ENCODE data around the gene EVI5. TPM values are rescaled to one million over a fixed set of nuclear protein-coding genes. Genes with fewer than 3 reads are reported as not detected.
A peak's percentile ranks its signal among the peaks of the same experiment; 100 is the strongest.
"Not testable (repeated sequence)": the region's sequence is repeated elsewhere in the genome, so short reads cannot be mapped to it uniquely, and the experiment has no call there.

The EVI5 gene
- total and polyA plus RNA-seq, 2 donors (not counting 1 experiment from before 2014, with no cell fraction given) = 1.5 to 36.3 TPM

DNA sequence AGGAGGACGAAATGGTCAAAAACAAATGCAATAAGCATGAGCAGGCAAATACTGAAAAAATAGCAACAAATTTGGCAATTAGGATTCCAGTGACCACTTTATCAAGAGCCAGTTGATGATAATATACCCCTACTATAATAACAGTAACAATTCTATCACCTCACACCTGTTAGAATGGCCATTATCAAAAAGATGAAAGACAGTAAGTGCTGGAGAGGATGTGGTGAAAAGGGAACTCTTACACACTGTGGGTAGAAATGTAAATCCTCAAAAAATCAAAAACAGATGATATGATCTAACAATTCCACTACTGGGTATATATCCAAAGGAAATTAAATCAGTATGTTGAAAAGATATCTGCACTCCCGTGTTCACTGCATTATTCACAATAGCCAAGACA, 183.9 kb downstream of the EVI5 start:
- POLR2A ChIA-PET = no interaction called here
- ATAC-seq (ENCODE audit: low read depth) = no peak
- H3K27me3 ChIP-seq (replicated peaks in 1 of 4; ENCODE audit: control extremely low read depth in 1 of 4, control insufficient read depth in 3 of 4, insufficient read depth in 4 of 4, low read length in 3 of 4) = no peaks in the 10 kb centered on the region
- peaks cover 1 to 9% of the 10 kb centered on the region in 2 experiments for H3K36me3 ChIP-seq (replicated peaks in 1 of 2; ENCODE audit: control extremely low read depth in 1 of 2, control insufficient read depth in 1 of 2, extremely low read depth in 1 of 2, insufficient read depth in 2 of 2, low read length in 1 of 2)
- no peaks in the 10 kb centered on the region for H3K4me1 Mint-ChIP-seq
- H4K20me1 ChIP-seq (ENCODE audit: control insufficient read depth, insufficient read depth, low read length, poor library complexity, severe bottlenecking) = no peaks in the 10 kb centered on the region
- no peaks in the 10 kb centered on the region for H3K79me2 ChIP-seq (ENCODE audit: control insufficient read depth, insufficient read depth, low read length)
- no peak overlapping the region for H2AFZ ChIP-seq (ENCODE audit: insufficient read depth, low read depth, low read length, poor library complexity, severe bottlenecking)
- TF ChIP-seq EZH2 (IDR thresholded peaks at IDR 0.05; ENCODE audit: borderline replicate concordance, insufficient read depth, low read depth, low read length, poor library complexity, severe bottlenecking) = no peak
- TF ChIP-seq, protein P1, sequence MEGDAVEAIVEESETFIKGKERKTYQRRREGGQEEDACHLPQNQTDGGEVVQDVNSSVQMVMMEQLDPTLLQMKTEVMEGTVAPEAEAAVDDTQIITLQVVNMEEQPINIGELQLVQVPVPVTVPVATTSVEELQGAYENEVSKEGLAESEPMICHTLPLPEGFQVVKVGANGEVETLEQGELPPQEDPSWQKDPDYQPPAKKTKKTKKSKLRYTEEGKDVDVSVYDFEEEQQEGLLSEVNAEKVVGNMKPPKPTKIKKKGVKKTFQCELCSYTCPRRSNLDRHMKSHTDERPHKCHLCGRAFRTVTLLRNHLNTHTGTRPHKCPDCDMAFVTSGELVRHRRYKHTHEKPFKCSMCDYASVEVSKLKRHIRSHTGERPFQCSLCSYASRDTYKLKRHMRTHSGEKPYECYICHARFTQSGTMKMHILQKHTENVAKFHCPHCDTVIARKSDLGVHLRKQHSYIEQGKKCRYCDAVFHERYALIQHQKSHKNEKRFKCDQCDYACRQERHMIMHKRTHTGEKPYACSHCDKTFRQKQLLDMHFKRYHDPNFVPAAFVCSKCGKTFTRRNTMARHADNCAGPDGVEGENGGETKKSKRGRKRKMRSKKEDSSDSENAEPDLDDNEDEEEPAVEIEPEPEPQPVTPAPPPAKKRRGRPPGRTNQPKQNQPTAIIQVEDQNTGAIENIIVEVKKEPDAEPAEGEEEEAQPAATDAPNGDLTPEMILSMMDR (IDR thresholded peaks at IDR 0.05) = no peak
- no peaks in the 10 kb centered on the region for H3K4me1 ChIP-seq (ENCODE audit: control insufficient read depth in 2 of 2, insufficient read depth in 2 of 2, low read length in 2 of 2)
- H3K4me2 ChIP-seq (replicated peaks; ENCODE audit: low read depth, low read length, poor library complexity, severe bottlenecking) = no peak overlapping the region
- CTCF ChIA-PET = no interaction called here
- no peaks in the 10 kb centered on the region for H3K9me3 ChIP-seq (ENCODE audit: control extremely low read depth in 1 of 3, control insufficient read depth in 2 of 3, insufficient read depth in 1 of 3, low read length in 2 of 3)
- no peak overlapping the region for H3K9ac ChIP-seq (ENCODE audit: low read length)
- H3K4me3 Mint-ChIP-seq = no peak overlapping the region
- no peaks in the 10 kb centered on the region for H3K9me3 Mint-ChIP-seq (ENCODE audit: insufficient read depth)
- no peak for DNase-seq
- no peak overlapping the region for H3K27ac Mint-ChIP-seq
- no peak overlapping the region for H3K27ac ChIP-seq (ENCODE audit: low read length in 2 of 2)
- no peaks in the 10 kb centered on the region for H3K27me3 Mint-ChIP-seq
- intact Hi-C loops (cut with micrococcal nuclease) = no loop called here
- no peak overlapping the region for H3K4me3 ChIP-seq (ENCODE audit: control extremely low read depth in 1 of 5, extremely low read depth in 1 of 5, insufficient read depth in 1 of 5, low read depth in 2 of 5, low read length in 4 of 5)
- no CpG with 5 or more reads among the region's 2 CpGs for WGBS (ENCODE audit: insufficient coverage)

DNA sequence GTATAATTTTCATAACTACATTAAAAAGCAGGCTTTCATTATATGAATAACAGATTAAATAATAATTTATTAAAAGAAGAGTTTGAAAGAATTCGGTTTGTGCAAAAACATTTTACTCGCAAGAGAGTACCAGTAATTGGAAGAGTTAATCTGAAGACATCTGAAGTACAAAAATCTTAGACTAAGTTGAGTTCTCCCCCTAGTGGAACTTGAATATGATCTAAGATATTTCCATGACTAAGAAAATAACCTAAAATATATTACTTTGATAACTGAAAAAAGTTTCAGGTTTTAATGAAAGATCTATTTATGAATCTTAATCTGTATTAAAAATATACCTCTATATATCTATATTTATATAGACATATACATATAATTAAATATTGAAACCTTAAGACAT, 185.7 kb downstream of the EVI5 start:
- Histone ChIP-seq H3K27ac (ENCODE audit: low read length in 2 of 2) (no peak overlapping the region), H3K4me2 (replicated peaks; ENCODE audit: low read depth, low read length, poor library complexity, severe bottlenecking) (no peak overlapping the region), H3K36me3 (replicated peaks in 1 of 2; ENCODE audit: control extremely low read depth in 1 of 2, control insufficient read depth in 1 of 2, extremely low read depth in 1 of 2, insufficient read depth in 2 of 2, low read length in 1 of 2) (peaks cover 1 to 2% of the 10 kb centered on the region in 2 experiments), H3K79me2 (ENCODE audit: control insufficient read depth, insufficient read depth, low read length) (no peaks in the 10 kb centered on the region), H3K9ac (ENCODE audit: low read length) (no peak overlapping the region), H3K9me3 (ENCODE audit: control extremely low read depth in 1 of 3, control insufficient read depth in 2 of 3, insufficient read depth in 1 of 3, low read length in 2 of 3) (no peaks in the 10 kb centered on the region), H2AFZ (ENCODE audit: insufficient read depth, low read depth, low read length, poor library complexity, severe bottlenecking) (no peak overlapping the region), H3K27me3 (replicated peaks in 1 of 4; ENCODE audit: control extremely low read depth in 1 of 4, control insufficient read depth in 3 of 4, insufficient read depth in 4 of 4, low read length in 3 of 4) (no peaks in the 10 kb centered on the region), H3K4me1 (ENCODE audit: control insufficient read depth in 2 of 2, insufficient read depth in 2 of 2, low read length in 2 of 2) (no peaks in the 10 kb centered on the region), H4K20me1 (ENCODE audit: control insufficient read depth, insufficient read depth, low read length, poor library complexity, severe bottlenecking) (no peaks in the 10 kb centered on the region), H3K4me3 (ENCODE audit: control extremely low read depth in 1 of 5, extremely low read depth in 1 of 5, insufficient read depth in 1 of 5, low read depth in 2 of 5, low read length in 4 of 5) (no peak overlapping the region)
- no peaks in the 10 kb centered on the region for H3K27me3 Mint-ChIP-seq
- no peak overlapping the region for H3K4me3 Mint-ChIP-seq
- no peak for DNase-seq
- H3K9me3 Mint-ChIP-seq (ENCODE audit: insufficient read depth) = no peaks in the 10 kb centered on the region
- H3K4me1 Mint-ChIP-seq = no peaks in the 10 kb centered on the region
- no peak for ATAC-seq (ENCODE audit: low read depth)
- ChIA-PET CTCF (interaction anchor here (0.6 to 1.3 kb wide), 3 partner anchors 21 to 290 kb away, joined by 3 to 11 read pairs (median 4); no protein-coding TSS in a partner anchor), POLR2A (no interaction called here)
- H3K27ac Mint-ChIP-seq = no peak overlapping the region
- TF ChIP-seq, protein P1 (IDR thresholded peaks at IDR 0.05) = peak; percentile 39
- no peak for TF ChIP-seq EZH2 (IDR thresholded peaks at IDR 0.05; ENCODE audit: borderline replicate concordance, insufficient read depth, low read depth, low read length, poor library complexity, severe bottlenecking)
- WGBS (ENCODE audit: insufficient coverage) = no CpG with 5 or more reads among the region's 2 CpGs
- intact Hi-C loops (cut with micrococcal nuclease) = loop anchor here (1.0 to 10.0 kb wide), 2 partner anchors 114 to 289 kb away; partner anchors contain the start of gene GFI1

DNA sequence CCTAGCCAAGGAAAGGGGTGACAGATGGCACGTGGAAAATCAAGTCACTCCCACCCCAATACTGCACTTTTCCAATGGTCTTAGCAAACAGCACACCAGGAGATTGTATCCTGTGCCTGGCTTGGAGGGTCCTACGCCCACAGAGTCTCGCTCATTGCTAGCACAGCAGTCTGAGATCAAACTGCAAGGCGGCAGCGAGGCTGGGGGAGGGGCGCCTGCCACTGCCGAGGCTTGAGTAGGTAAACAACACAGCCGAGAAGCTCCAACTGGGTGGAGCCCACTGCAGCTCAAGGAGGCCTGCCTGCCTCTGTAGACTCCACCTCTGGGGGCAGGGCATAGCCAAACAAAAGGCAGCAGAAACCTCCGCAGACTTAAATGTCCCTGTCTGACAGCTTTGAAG, 195.5 kb downstream of the EVI5 start:
- H2AFZ ChIP-seq (ENCODE audit: insufficient read depth, low read depth, low read length, poor library complexity, severe bottlenecking); H3K79me2 ChIP-seq (ENCODE audit: control insufficient read depth, insufficient read depth, low read length); H3K4me2 ChIP-seq (replicated peaks; ENCODE audit: low read depth, low read length, poor library complexity, severe bottlenecking); CTCF ChIA-PET; H3K27me3 ChIP-seq (replicated peaks in 1 of 4; ENCODE audit: control extremely low read depth in 1 of 4, control insufficient read depth in 3 of 4, insufficient read depth in 4 of 4, low read length in 3 of 4); intact Hi-C loops (cut with micrococcal nuclease); H3K27ac ChIP-seq (ENCODE audit: low read length in 2 of 2); H4K20me1 ChIP-seq (ENCODE audit: control insufficient read depth, insufficient read depth, low read length, poor library complexity, severe bottlenecking); H3K4me1 ChIP-seq (ENCODE audit: control insufficient read depth in 2 of 2, insufficient read depth in 2 of 2, low read length in 2 of 2); ATAC-seq (ENCODE audit: low read depth); H3K27ac Mint-ChIP-seq; H3K4me3 ChIP-seq (ENCODE audit: control extremely low read depth in 1 of 5, extremely low read depth in 1 of 5, insufficient read depth in 1 of 5, low read depth in 2 of 5, low read length in 4 of 5); H3K4me1 Mint-ChIP-seq; H3K4me3 Mint-ChIP-seq; H3K9ac ChIP-seq (ENCODE audit: low read length); POLR2A ChIA-PET; H3K9me3 ChIP-seq (ENCODE audit: control extremely low read depth in 1 of 3, control insufficient read depth in 2 of 3, insufficient read depth in 1 of 3, low read length in 2 of 3); DNase-seq; H3K36me3 ChIP-seq (replicated peaks in 1 of 2; ENCODE audit: control extremely low read depth in 1 of 2, control insufficient read depth in 1 of 2, extremely low read depth in 1 of 2, insufficient read depth in 2 of 2, low read length in 1 of 2); H3K9me3 Mint-ChIP-seq (ENCODE audit: insufficient read depth); H3K27me3 Mint-ChIP-seq: not testable (repeated sequence)
- WGBS (ENCODE audit: insufficient coverage) = 100% methylated on average over 6 of the region's 9 CpGs

Measured in B cell (primary cell).